ENCODE results near the gene SMAD7.

The SMAD7 gene

GRCh38 chr18:48893061-48893607 is 57.6 kb downstream of the SMAD7 start:
- DNase-seq: no peak

GRCh38 chr18:48892146-48892855 is 58.5 kb downstream of the SMAD7 start:
- no peak for DNase-seq

- no peak for DNase-seq
Observed at GRCh38 chr18:48891721-48892120, 59.0 kb downstream of the SMAD7 start.

GRCh38 chr18:48889981-48890762 is 60.6 kb downstream of the SMAD7 start:
- no peak for DNase-seq

- DNase-seq: no peak
Observed at GRCh38 chr18:48889115-48889941, 61.4 kb downstream of the SMAD7 start.

GRCh38 chr18:48888773-48889080 is 62.0 kb downstream of the SMAD7 start:
- no peak for DNase-seq

GRCh38 chr18:48887905-48888772 is 62.6 kb downstream of the SMAD7 start:
- DNase-seq: no peak

GRCh38 chr18:48887294-48887904 is 63.4 kb downstream of the SMAD7 start:
- DNase-seq: no peak

GRCh38 chr18:48886520-48887293 is 64.1 kb downstream of the SMAD7 start:
- no peak for DNase-seq

GRCh38 chr18:48885924-48886400 is 64.8 kb downstream of the SMAD7 start:
- no peak for DNase-seq

GRCh38 chr18:48885266-48885923 is 65.4 kb downstream of the SMAD7 start:
- no peak for DNase-seq

- no peak for DNase-seq
Observed at GRCh38 chr18:48884771-48885170, 66.0 kb downstream of the SMAD7 start.

- no peak for DNase-seq
Observed at GRCh38 chr18:48884306-48884705, 66.5 kb downstream of the SMAD7 start.

GRCh38 chr18:48882379-48882778 is 68.4 kb downstream of the SMAD7 start:
- DNase-seq: no peak

- no peak for DNase-seq
Observed at GRCh38 chr18:48880931-48881330, 69.8 kb downstream of the SMAD7 start.

GRCh38 chr18:48879008-48879431 is 71.7 kb downstream of the SMAD7 start:
- no peak for DNase-seq

GRCh38 chr18:48878471-48878870 is 72.3 kb downstream of the SMAD7 start:
- no peak for DNase-seq

GRCh38 chr18:48877941-48878340 is 72.8 kb downstream of the SMAD7 start:
- DNase-seq: no peak

- no peak for DNase-seq
Observed at GRCh38 chr18:48876590-48876989, 74.2 kb downstream of the SMAD7 start.

- DNase-seq: no peak
Observed at GRCh38 chr18:48875942-48876511, 74.7 kb downstream of the SMAD7 start.

All from NCI-H526 treated with DMSO at 0.1 percent for 48 hours (cell line).